Spinal cord (tissue), 10 donors: ENCODE results near the gene LRP3. TPM values are rescaled to one million over a fixed set of nuclear protein-coding genes. Genes with fewer than 3 reads are reported as not detected.
A peak's percentile ranks its signal among the peaks of the same experiment; 100 is the strongest.

ENCODE experiments used
- DNase-seq, 6 donors: peaks; one replicate each; pipeline versions ENCODE4 v3.0.0 to v3.0.0-alpha.2; 2013 to 2015; ENCODE audit warnings: low spot score in 6 of 6, low read depth in 4 of 6
- H3K27ac ChIP-seq: one replicate; pipeline ENCODE4 v1.5.1; 2013; ENCODE audit warnings: low read depth, low read length, control low read depth
- H3K27me3 ChIP-seq: one replicate; pipeline ENCODE4 v1.6.1; 2013; ENCODE audit warnings: low read length; ENCODE audit not compliant: control insufficient read depth, insufficient read depth
- H3K36me3 ChIP-seq: one replicate; pipeline ENCODE4 v1.6.1; 2013; ENCODE audit warnings: low read length; ENCODE audit not compliant: control insufficient read depth, insufficient read depth
- H3K4me1 ChIP-seq: one replicate; pipeline ENCODE4 v1.6.1; 2013; ENCODE audit warnings: low read length; ENCODE audit not compliant: control insufficient read depth, insufficient read depth
- H3K4me3 ChIP-seq: one replicate; pipeline ENCODE4 v1.5.1; 2013; ENCODE audit warnings: low read depth, low read length, control low read depth
- H3K9me3 ChIP-seq: one replicate; pipeline ENCODE4 v1.6.1; 2013; ENCODE audit warnings: low read length; ENCODE audit not compliant: control insufficient read depth, insufficient read depth
- WGBS: methylation state at CpG from one replicate; pipeline ENCODE4 v1.1.5; 2013; ENCODE audit warnings: missing lambda C conversion rate; ENCODE audit not compliant: insufficient coverage; 5-methylcytosine and 5-hydroxymethylcytosine counted together
- polyA plus RNA-seq, 2 donors: library from polyadenylated mRNA; unstranded; fragments of 120-200 nt; gene quantifications; one replicate each; pipeline ENCODE4 v1.2.1, GENCODE V29; 2013; ENCODE audit not compliant: insufficient read length in 2 of 2
- total RNA-seq, 2 donors: library from RNA; depleted of rRNA in 1 of 2; stranded (reverse); fragments of 120-200 nt in 1 of 2; fragments of >200 nt in 1 of 2; gene quantifications; one replicate each; pipeline versions ENCODE4 v1.2.3 to v1.2.4, GENCODE V29; 2013 to 2014
- donor health status: healthy.

LRP3 gene
- total and polyA plus RNA-seq, 4 donors = 35.4 to 130 (median 83.5) TPM

DNA sequence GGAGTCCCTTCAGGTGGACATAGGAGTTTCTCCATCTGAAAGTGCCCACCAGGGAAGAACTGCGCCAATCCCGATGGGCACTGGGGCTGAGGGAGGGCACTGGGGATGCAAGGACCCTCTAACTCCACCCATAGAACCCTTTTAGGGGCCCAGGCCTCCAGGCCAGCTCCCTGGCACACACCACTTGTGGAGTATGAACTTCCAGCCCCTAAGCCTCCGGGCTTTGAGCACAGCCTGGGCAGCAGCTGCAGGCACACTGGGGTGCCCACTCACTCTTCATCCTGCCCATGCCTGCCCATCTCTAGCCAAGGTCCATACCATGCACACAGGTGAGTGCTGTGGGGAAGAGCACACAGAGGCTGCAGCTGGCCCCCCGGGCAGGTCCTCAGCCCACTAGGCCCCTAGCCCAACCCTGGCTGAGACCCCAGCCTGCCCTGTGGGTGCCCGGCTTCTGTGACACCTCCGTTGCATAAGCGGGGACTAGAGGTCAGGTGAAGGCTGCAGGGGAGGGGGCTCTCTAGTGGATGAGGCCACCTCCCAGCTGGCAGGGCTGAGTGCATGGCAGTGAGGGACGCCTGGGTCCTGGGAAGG, 46.1 kb downstream of the LRP3 start:
- no peaks in the 10 kb centered on the region for H3K9me3 ChIP-seq
- DNase-seq = no peak
- H3K27ac ChIP-seq = no peak overlapping the region
- WGBS = 80% methylated on average over 8 of the region's 8 CpGs
- H3K27me3 ChIP-seq = no peaks in the 10 kb centered on the region
- no peak overlapping the region for H3K4me3 ChIP-seq
- H3K4me1 ChIP-seq = peaks cover 18% of the 10 kb centered on the region
- H3K36me3 ChIP-seq = no peaks in the 10 kb centered on the region

DNA sequence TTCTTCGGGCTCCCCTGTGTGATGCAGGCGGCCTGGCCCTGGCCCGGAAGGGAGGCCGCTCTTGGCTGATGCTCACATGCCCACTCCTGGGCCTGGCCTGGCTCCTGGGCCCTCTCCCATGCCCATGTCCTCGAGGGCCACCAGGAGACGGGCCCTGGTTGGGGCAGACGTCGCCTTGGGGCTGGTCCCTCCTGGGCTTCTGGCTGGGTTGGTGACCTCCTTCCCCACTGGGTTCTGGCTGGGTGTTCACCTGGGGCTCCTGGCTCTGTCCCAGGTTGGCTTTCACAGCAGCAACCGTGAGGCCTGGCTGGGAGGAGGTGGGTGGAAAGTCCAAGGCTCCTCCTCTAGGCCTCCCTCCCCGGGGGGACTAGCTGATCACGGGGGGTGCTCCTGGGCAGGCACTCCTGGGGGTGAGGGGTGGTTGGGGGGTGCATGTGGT, 47.0 kb downstream of the LRP3 start:
- DNase-seq = no peak
- Histone ChIP-seq H3K27ac (no peak overlapping the region), H3K27me3 (no peaks in the 10 kb centered on the region), H3K36me3 (no peaks in the 10 kb centered on the region), H3K9me3 (peaks cover 2% of the 10 kb centered on the region), H3K4me3 (no peak overlapping the region), H3K4me1 (peaks cover 18% of the 10 kb centered on the region)
- WGBS = 84% methylated on average over 9 of the region's 11 CpGs

DNA sequence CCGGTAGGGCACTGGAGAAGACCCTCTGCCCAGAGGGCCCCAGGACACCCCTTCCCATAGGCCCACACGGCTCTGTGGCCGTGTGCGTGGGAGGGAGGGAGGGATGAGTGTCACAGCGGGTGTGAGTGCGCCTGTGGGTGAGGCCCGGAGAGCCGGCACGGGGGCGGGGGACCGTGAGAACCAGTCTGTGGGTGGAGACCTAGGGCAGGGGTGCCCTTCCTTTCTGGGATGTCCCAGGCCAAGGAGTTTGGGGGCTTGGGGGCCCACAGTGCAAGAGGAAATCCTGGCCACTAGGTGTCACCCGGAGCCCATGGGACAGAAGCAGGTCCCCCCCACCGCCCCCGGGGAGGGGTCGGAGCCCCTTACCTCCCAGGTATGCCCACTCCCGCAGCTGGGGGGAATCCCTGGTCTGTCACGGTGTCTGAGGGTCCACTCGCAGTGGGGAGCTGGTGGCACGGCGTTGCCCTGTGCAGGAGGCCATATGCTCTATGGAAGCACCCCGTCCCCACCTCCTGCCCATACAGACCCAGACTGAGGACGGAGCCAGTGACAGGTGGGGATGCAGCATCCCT, 47.5 kb downstream of the LRP3 start:
- Histone ChIP-seq H3K27me3 (no peaks in the 10 kb centered on the region), H3K9me3 (peaks cover 2% of the 10 kb centered on the region), H3K36me3 (no peaks in the 10 kb centered on the region), H3K27ac (no peak overlapping the region), H3K4me3 (no peak overlapping the region), H3K4me1 (peaks cover 18% of the 10 kb centered on the region)
- peak in 1 of 6 donors; percentile 23 for DNase-seq
- WGBS = 29% methylated on average over 20 of the region's 22 CpGs

DNA sequence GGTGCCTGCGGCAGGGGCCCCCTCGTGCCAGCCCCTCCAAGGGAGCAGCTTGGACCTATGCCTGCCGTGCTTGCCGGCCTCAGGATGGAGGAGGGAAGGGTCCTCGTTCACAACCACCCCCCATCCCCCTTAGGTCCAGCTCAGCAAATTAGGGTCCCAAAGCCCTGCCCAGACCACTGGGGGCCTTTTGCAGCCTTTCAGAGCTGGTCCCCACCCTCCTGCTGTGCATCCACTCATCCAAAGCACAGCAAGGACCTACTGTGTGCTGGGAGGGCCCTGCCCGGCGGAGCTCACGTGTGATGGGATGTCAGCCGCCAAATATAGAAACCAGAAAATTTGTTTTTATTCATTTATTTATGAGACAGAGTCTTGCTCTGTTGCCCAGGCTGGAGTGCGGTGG, 48.0 kb downstream of the LRP3 start:
- no peaks in the 10 kb centered on the region for H3K27me3 ChIP-seq
- no peak overlapping the region for H3K4me3 ChIP-seq
- peaks cover 18% of the 10 kb centered on the region for H3K4me1 ChIP-seq
- H3K27ac ChIP-seq = no peak overlapping the region
- H3K9me3 ChIP-seq = peaks cover 2% of the 10 kb centered on the region
- 85% methylated on average over 5 of the region's 10 CpGs for WGBS
- no peak for DNase-seq
- H3K36me3 ChIP-seq = no peaks in the 10 kb centered on the region

DNA sequence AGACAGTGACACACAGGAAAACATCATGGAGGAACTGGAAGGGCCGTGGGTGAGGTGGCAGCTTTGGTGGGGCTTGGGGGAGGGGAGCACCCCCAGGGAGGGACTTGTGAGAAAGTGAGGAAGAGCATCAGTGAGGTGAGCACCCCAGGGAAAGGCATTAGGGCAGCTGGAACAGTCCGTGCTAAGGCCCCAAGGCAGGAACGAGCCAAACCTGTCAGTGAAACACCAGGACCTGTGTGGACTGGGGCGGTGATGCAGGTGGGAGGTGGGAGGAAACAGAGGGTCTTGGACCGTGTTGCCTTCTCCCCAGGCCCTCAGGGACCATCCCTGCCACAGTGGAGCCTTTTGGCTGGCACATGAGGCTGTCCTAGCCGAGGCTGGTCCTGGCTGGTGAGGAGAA, 48.8 kb downstream of the LRP3 start:
- Histone ChIP-seq H3K36me3 (no peaks in the 10 kb centered on the region), H3K27me3 (no peaks in the 10 kb centered on the region), H3K9me3 (peaks cover 2% of the 10 kb centered on the region), H3K4me3 (no peak overlapping the region), H3K27ac (no peak overlapping the region), H3K4me1 (peaks cover 18% of the 10 kb centered on the region)
- WGBS = 80% methylated on average over 6 of the region's 6 CpGs
- DNase-seq = no peak

DNA sequence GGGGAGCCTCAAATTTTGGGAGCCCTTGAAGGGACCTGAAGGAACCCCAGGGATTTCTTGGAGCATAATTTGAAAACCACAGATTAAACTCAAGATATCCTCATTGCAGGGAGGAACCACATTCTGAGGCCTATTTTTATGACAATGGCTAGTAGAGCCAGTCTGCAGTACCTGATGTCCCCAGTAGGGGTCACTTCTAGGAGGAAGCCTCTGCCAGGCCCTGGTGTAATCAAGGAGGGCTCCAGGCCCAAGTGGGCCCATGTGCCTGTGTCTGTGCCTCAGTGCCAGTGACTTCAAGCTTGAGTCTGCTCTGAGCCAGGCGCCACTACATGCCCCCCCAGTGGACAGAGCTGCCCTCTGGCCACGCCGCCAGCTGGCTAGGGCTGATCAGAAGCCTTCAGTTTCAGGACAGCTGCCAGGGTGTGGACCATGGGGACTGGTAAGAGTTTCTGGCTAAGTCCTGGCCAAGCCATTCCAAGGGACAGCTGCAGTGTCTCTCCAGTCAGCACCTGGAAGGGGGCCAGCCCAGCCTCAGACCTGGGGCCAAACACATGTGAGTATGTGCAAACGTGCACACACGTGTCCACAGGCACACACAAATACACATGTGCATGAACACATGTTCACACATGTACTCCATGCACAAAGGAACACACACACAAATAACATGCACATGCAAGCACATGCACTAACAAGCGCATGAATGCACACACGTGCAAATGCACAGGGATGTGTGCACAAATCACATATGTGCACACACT, 52.0 kb downstream of the LRP3 start:
- H3K9me3 ChIP-seq = peaks cover 2% of the 10 kb centered on the region
- 88% methylated on average over 7 of the region's 7 CpGs for WGBS
- H3K4me3 ChIP-seq = no peak overlapping the region
- no peak overlapping the region for H3K27ac ChIP-seq
- DNase-seq = no peak
- no peaks in the 10 kb centered on the region for H3K27me3 ChIP-seq
- H3K36me3 ChIP-seq = no peaks in the 10 kb centered on the region
- H3K4me1 ChIP-seq = peaks cover 5% of the 10 kb centered on the region

DNA sequence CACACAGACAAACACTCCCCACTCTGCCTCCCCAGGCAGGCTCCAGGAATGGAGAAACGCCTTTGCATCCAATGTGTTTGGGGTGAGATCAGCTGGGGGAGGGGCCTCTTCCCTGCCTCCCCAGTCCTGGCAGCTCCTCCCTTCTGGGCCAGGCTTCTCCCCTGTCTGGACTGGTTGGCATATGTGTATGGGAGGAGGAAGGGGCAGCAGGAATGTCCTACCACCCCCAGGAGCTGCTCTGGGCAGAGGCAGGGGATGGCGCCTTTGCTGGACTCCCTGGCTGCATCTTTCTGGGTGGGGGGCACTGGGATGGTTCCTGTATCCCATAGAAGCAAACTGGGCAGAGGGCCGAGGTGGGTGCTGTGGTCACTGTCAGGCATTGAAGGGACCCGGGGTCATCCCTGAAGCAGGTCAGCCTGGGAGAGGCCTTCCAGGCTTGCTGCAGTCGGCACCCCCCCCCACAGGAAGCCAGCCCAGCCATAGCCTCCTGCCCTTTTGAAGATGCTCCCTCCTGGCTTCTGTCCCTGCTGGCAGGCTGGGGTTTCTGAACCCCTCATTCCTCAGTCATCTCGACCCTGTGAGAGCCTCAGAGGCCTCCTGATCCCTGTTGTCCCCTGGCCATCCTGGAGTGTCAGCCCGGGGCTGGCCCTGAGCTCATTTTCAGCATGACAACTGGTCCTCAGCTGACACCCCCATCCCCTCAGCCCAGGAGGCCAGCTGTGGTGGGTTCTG, 52.7 kb downstream of the LRP3 start:
- Histone ChIP-seq H3K27me3 (no peaks in the 10 kb centered on the region), H3K27ac (no peak overlapping the region), H3K9me3 (peaks cover 2% of the 10 kb centered on the region), H3K4me3 (no peak overlapping the region), H3K36me3 (no peaks in the 10 kb centered on the region), H3K4me1 (peaks cover 2% of the 10 kb centered on the region)
- DNase-seq = no peak
- WGBS = 69% methylated on average over 6 of the region's 7 CpGs

DNA sequence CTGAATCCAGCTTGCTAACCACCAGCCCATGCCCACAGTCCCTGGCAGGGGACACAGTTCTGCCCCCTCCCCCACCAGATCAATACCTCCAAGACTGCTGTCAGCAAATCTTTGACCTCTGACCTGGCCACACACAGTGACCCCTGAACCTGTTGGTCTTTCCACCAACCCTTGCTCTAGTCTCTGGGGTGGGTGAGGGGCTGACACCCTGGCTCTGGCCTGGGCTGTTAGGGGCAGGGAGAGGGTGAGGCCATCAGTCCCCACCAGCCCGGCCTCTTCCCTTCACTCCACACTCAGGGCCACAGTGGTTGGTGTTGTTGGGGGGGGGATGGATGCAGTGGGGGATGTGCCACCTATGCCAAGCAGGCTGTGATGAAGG, 53.3 kb downstream of the LRP3 start:
- H3K9me3 ChIP-seq = peaks cover 2% of the 10 kb centered on the region
- no peak for DNase-seq

DNA sequence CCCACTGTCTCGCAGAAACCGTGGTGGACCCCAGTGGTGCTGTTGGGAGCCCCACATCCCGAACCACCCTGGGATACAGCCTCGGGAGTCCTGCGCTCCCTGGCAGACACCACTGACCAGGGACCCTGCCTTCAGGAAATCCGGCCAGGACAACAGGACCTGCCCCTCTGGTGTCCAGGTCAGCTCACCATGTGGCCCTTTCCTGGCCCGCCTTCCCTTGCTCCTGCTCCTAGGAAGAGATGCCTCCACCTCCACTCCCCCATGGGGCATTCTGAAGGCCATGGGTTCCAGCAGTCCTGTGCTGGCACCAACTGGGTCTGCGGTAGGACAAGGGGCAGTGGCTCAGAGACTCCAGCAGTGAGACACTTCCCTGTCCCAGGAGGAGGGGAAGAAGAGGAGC, 54.0 kb downstream of the LRP3 start:
- H3K27ac ChIP-seq = no peak overlapping the region
- H3K9me3 ChIP-seq = peaks cover 2% of the 10 kb centered on the region
- no peaks in the 10 kb centered on the region for H3K27me3 ChIP-seq
- 84% methylated on average over 8 of the region's 8 CpGs for WGBS
- H3K4me1 ChIP-seq = no peaks in the 10 kb centered on the region
- no peaks in the 10 kb centered on the region for H3K36me3 ChIP-seq
- H3K4me3 ChIP-seq = no peak overlapping the region
- no peak for DNase-seq

More for the DNA sequence above, 53.3 kb downstream of the LRP3 start:
- H3K27ac ChIP-seq = no peak overlapping the region
- no CpG with 5 or more reads among the region's 1 CpG for WGBS
- H3K36me3 ChIP-seq = no peaks in the 10 kb centered on the region
- H3K27me3 ChIP-seq = no peaks in the 10 kb centered on the region
- no peak overlapping the region for H3K4me3 ChIP-seq
- no peaks in the 10 kb centered on the region for H3K4me1 ChIP-seq
